ENCODE measurements around the gene PLK2.
A peak's percentile ranks its signal among the peaks of the same experiment; 100 is the strongest.

The PLK2 gene

GRCh38 chr5:58450018-58450417 lies 9.9 kb downstream of the PLK2 start:
- DNase-seq (ENCODE audit: low read depth), result peak; percentile 23

GRCh38 chr5:58447226-58447625 lies 12.7 kb downstream of the PLK2 start:
- DNase-seq (ENCODE audit: low read depth), result peak; percentile 74

GRCh38 chr5:58446024-58446423 lies 13.9 kb downstream of the PLK2 start:
- no peak for DNase-seq (ENCODE audit: low read depth)

- no peak for DNase-seq (ENCODE audit: low read depth)
These were observed 15.1 kb downstream of the PLK2 start for GRCh38 chr5:58444805-58445204.

GRCh38 chr5:58440901-58441460 lies 18.9 kb downstream of the PLK2 start:
- DNase-seq (ENCODE audit: low read depth), result no peak

GRCh38 chr5:58439094-58439644 lies 20.7 kb downstream of the PLK2 start:
- no peak for DNase-seq (ENCODE audit: low read depth)

GRCh38 chr5:58437661-58438060 lies 22.2 kb downstream of the PLK2 start:
- no peak for DNase-seq (ENCODE audit: low read depth)

GRCh38 chr5:58431832-58432231 lies 28.1 kb downstream of the PLK2 start:
- DNase-seq (ENCODE audit: low read depth), result no peak

- DNase-seq (ENCODE audit: low read depth), result no peak
These were observed 47.0 kb downstream of the PLK2 start for GRCh38 chr5:58412932-58413331.

- DNase-seq (ENCODE audit: low read depth), result no peak
These were observed 47.8 kb downstream of the PLK2 start for GRCh38 chr5:58412081-58412480.

GRCh38 chr5:58411372-58411771 lies 48.5 kb downstream of the PLK2 start:
- peak; percentile 14 for DNase-seq (ENCODE audit: low read depth)

GRCh38 chr5:58410441-58410840 lies 49.4 kb downstream of the PLK2 start:
- DNase-seq (ENCODE audit: low read depth), result peak; percentile 94

- peak; percentile 89 for DNase-seq (ENCODE audit: low read depth)
These were observed 52.7 kb downstream of the PLK2 start for GRCh38 chr5:58407042-58407719.

- no peak for DNase-seq (ENCODE audit: low read depth)
These were observed 53.5 kb downstream of the PLK2 start for GRCh38 chr5:58406394-58406793.

- DNase-seq (ENCODE audit: low read depth), result no peak
These were observed 54.7 kb downstream of the PLK2 start for GRCh38 chr5:58405175-58405574.

- no peak for DNase-seq (ENCODE audit: low read depth)
These were observed 55.2 kb downstream of the PLK2 start for GRCh38 chr5:58404734-58405133.
